Measurements from ENCODE around the gene MXRA5.
"Not testable (repeated sequence)": the region's sequence is repeated elsewhere in the genome, so short reads cannot be mapped to it uniquely, and the experiment has no call there.

The MXRA5 gene

GRCh38 chrX:3340016-3340415 is 6.4 kb downstream of the MXRA5 start:
- no peak for DNase-seq

- no peak for DNase-seq
Measured at GRCh38 chrX:3326681-3327080, 19.8 kb downstream of the MXRA5 start.

GRCh38 chrX:3320471-3321046 is 25.9 kb downstream of the MXRA5 start:
- no peak for DNase-seq

- no peak for DNase-seq
Measured at GRCh38 chrX:3317191-3317718, 29.2 kb downstream of the MXRA5 start.

- no peak for DNase-seq
Measured at GRCh38 chrX:3312109-3312508, 34.3 kb downstream of the MXRA5 start.

GRCh38 chrX:3307881-3308280 is 38.6 kb downstream of the MXRA5 start:
- no peak for DNase-seq

GRCh38 chrX:3299636-3300035 is 46.8 kb downstream of the MXRA5 start:
- no peak for DNase-seq

- no peak for DNase-seq
Measured at GRCh38 chrX:3295731-3296130, 50.7 kb downstream of the MXRA5 start.

GRCh38 chrX:3293251-3293650 is 53.2 kb downstream of the MXRA5 start:
- no peak for DNase-seq

- DNase-seq, result no peak
Measured at GRCh38 chrX:3290561-3290960, 55.9 kb downstream of the MXRA5 start.

- no peak for DNase-seq
Measured at GRCh38 chrX:3286196-3286945, 60.1 kb downstream of the MXRA5 start.

- DNase-seq, result no peak
Measured at GRCh38 chrX:3280706-3281105, 65.7 kb downstream of the MXRA5 start.

GRCh38 chrX:3273668-3274067 is 72.8 kb downstream of the MXRA5 start:
- not testable (repeated sequence) for DNase-seq

- no peak for DNase-seq
Measured at GRCh38 chrX:3271834-3272186, 74.6 kb downstream of the MXRA5 start.

- DNase-seq, result no peak
Measured at GRCh38 chrX:3271183-3271833, 75.1 kb downstream of the MXRA5 start.

- no peak for DNase-seq
Measured at GRCh38 chrX:3268829-3269228, 77.6 kb downstream of the MXRA5 start.

- DNase-seq, result no peak
Measured at GRCh38 chrX:3263681-3264126, 82.7 kb downstream of the MXRA5 start.

GRCh38 chrX:3262901-3263300 is 83.6 kb downstream of the MXRA5 start:
- DNase-seq, result no peak
